H1 (cell line): Measurements from ENCODE around the gene MORC2.

Source experiments
- NRF1 ChIP-seq: IDR thresholded peaks from 2 replicates; pipeline ENCODE4 v1.6.1; 2011; ENCODE audit warnings: mild to moderate bottlenecking, low read depth, low read length, improper control_type of control experiment
- POLR2A ChIP-seq, 2 experiments: IDR thresholded peaks; 1 replicate in 1 of 2; 2 replicates in 1 of 2; pipeline ENCODE4 v1.6.1; 2011; ENCODE audit warnings: low read depth in 2 of 2, low read length in 2 of 2, mild to moderate bottlenecking in 2 of 2; ENCODE audit errors: control extremely low read depth in 1 of 2
- RXRA ChIP-seq: IDR thresholded peaks from 2 replicates; pipeline ENCODE4 v1.6.1; 2011; ENCODE audit warnings: low read depth, mild to moderate bottlenecking, low read length, moderate library complexity; ENCODE audit not compliant: insufficient read depth
- TBP ChIP-seq: IDR thresholded peaks from 2 replicates; pipeline ENCODE4 v1.6.1; 2011; ENCODE audit warnings: low read depth, low read length, improper control_type of control experiment

DNA sequence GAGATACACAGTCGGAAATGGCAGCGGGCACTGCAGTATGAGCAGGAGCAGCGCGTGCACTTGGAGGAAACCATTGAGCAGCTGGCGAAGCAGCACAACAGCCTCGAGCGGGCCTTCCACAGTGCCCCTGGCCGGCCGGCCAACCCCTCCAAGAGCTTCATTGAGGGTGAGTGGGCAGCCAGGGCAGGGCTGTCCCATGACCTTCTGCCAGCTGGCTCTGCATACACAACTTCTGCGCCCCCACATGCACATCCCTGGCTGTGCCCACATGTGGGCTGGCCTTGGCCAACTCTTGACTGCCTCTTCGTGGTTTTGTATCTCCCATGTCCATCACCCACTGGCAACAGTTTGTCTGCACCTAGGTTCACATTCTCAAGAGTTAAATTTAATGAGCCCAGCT is 81.1 kb downstream of the MORC2 start:
- TF ChIP-seq POLR2A (IDR thresholded peaks at IDR 0.05; ENCODE audit: control extremely low read depth in 1 of 2, low read depth in 2 of 2, low read length in 2 of 2) (no peak), RXRA (no peak), TBP (no peak), NRF1 (no peak)
